GM12801 (cell line): ENCODE results near the gene CHMP1B.

Experiments used
- CTCF ChIP-seq: IDR thresholded peaks from one replicate; pipeline ENCODE4 v1.5.1; 2011; ENCODE audit warnings: control low read depth; ENCODE audit not compliant: insufficient read length; ENCODE audit errors: extremely low read depth

The CHMP1B gene

GRCh38 chr18:11851146-11851805 is at the start of gene CHMP1B:
Gene CHMP1B (plus strand): TSS chr18:11851413. CDS start chr18:11851512, 99 bp downstream.
- TF ChIP-seq CTCF, result no peak

- no peak for TF ChIP-seq CTCF
Observed at GRCh38 chr18:11801573-11801972, 49.6 kb upstream of the CHMP1B start.

GRCh38 chr18:11802158-11802557 is 49.1 kb upstream of the CHMP1B start:
- no peak for TF ChIP-seq CTCF

GRCh38 chr18:11802586-11802985 is 48.6 kb upstream of the CHMP1B start:
- no peak for TF ChIP-seq CTCF

- TF ChIP-seq CTCF, result no peak
Observed at GRCh38 chr18:11807233-11807632, 44.0 kb upstream of the CHMP1B start.

GRCh38 chr18:11808001-11808855 is 43.0 kb upstream of the CHMP1B start:
- TF ChIP-seq CTCF, result no peak

- TF ChIP-seq CTCF, result no peak
Observed at GRCh38 chr18:11809895-11810294, 41.3 kb upstream of the CHMP1B start.
